Measurements from ENCODE around the gene RTP3. TPM values are rescaled to one million over a fixed set of nuclear protein-coding genes. Genes with fewer than 3 reads are reported as not detected.
A peak's percentile ranks its signal among the peaks of the same experiment; 100 is the strongest.

The RTP3 gene
- total RNA-seq, 1 experiment from 2014 or later, result not detected

DNA sequence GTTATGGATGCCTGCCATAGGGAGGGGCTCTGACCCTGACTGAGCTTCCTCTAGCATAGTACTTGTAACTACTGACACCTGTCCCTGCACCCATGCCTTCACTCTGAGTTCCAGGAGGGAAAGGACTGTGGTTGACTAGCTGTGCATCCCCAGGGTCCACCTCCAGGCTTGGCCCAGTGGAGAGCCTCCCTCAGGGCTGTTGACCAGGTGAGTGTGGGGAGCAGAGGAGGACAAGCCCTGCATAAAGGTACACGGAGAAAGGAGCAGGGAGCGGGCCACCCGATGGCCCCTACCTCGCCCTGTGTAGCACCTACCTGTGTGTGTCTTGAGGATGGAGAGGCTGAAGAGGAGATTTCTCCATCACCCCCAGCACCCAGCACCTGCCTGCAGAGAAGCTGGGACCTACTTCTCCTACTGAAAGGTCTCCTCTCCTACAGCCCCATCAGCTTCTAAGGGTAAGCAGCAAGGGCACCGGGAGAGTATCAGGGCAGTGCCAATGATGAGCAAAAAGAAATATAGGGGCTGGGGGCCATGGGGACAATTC, 26.3 kb upstream of the RTP3 start:
- Histone ChIP-seq H3K9me3 (0 out of 2 replicates have a peak, but pooled peaks cover 6% of the 10 kb centered on the region), H3K4me3 (ENCODE audit: low read depth, low read length) (no peak overlapping the region), H3K4me1 (no peaks in the 10 kb centered on the region), H3K36me3 (ENCODE audit: control insufficient read depth, insufficient read depth, low read length) (no peaks in the 10 kb centered on the region), H3K27me3 (replicated peaks; ENCODE audit: control insufficient read depth, insufficient read depth, low read length) (no peaks in the 10 kb centered on the region)
- Mint-ChIP-seq H3K27ac (ENCODE audit: unreplicated experiment) (peak overlapping the region; percentile 67), H3K27me3 (ENCODE audit: insufficient read depth, unreplicated experiment) (peaks cover 2% of the 10 kb centered on the region), H3K36me3 (ENCODE audit: insufficient read depth, unreplicated experiment) (no peaks in the 10 kb centered on the region), H3K4me3 (ENCODE audit: unreplicated experiment) (no peak overlapping the region), H3K4me1 (ENCODE audit: low read depth, unreplicated experiment) (no peaks in the 10 kb centered on the region), H3K9me3 (ENCODE audit: unreplicated experiment) (peaks cover 21% of the 10 kb centered on the region)
- POLR2A ChIA-PET, result no interaction called here
- intact Hi-C loops (cut with micrococcal nuclease; ENCODE audit: unreplicated experiment), result no loop called here
- CTCF ChIA-PET, result interaction anchor here (1.4 to 1.5 kb wide), 2 partner anchors 9 to 87 kb away, joined by 3 to 7 read pairs; no protein-coding TSS in a partner anchor
- TF ChIP-seq, protein P1, sequence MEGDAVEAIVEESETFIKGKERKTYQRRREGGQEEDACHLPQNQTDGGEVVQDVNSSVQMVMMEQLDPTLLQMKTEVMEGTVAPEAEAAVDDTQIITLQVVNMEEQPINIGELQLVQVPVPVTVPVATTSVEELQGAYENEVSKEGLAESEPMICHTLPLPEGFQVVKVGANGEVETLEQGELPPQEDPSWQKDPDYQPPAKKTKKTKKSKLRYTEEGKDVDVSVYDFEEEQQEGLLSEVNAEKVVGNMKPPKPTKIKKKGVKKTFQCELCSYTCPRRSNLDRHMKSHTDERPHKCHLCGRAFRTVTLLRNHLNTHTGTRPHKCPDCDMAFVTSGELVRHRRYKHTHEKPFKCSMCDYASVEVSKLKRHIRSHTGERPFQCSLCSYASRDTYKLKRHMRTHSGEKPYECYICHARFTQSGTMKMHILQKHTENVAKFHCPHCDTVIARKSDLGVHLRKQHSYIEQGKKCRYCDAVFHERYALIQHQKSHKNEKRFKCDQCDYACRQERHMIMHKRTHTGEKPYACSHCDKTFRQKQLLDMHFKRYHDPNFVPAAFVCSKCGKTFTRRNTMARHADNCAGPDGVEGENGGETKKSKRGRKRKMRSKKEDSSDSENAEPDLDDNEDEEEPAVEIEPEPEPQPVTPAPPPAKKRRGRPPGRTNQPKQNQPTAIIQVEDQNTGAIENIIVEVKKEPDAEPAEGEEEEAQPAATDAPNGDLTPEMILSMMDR (IDR thresholded peaks at IDR 0.05; ENCODE audit: insufficient read depth in 1 of 2, low read depth in 1 of 2, low read length in 1 of 2, severe bottlenecking in 1 of 2, unreplicated experiment in 1 of 2), result no peak
- no TSS peak for BruUV-seq (replicated peaks)
- no peak for DNase-seq

DNA sequence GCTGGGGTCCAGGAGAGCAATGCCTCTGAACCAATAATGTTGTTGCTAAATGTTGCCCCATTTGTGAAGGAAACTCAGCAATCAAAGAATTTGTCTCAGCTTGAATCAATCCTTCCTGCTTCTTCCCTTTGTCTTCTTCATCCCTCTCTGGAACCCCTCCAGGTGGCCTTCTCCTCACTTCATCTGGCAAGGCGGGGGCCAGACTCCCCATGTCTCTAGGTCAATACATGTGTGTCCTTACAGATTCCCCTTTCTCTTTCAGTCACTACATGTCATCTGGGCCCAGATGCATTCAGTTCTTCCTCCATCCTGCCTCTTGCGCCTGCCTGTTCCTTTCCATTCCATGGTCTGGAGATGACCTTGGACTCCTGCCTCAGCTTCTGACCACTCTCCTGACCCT, 25.0 kb upstream of the RTP3 start:
- no peaks in the 10 kb centered on the region for H3K27me3 ChIP-seq (replicated peaks; ENCODE audit: control insufficient read depth, insufficient read depth, low read length)
- H3K4me1 Mint-ChIP-seq (ENCODE audit: low read depth, unreplicated experiment), result no peaks in the 10 kb centered on the region
- H3K4me1 ChIP-seq, result no peaks in the 10 kb centered on the region
- no peak overlapping the region for H3K4me3 ChIP-seq (ENCODE audit: low read depth, low read length)
- H3K27ac Mint-ChIP-seq (ENCODE audit: unreplicated experiment), result no peak overlapping the region
- H3K9me3 Mint-ChIP-seq (ENCODE audit: unreplicated experiment), result peaks cover 21% of the 10 kb centered on the region
- 0 out of 2 replicates have a peak, but pooled peaks cover 6% of the 10 kb centered on the region for H3K9me3 ChIP-seq
- ChIA-PET POLR2A (no interaction called here), CTCF (no interaction called here)
- H3K4me3 Mint-ChIP-seq (ENCODE audit: unreplicated experiment), result no peak overlapping the region
- no TSS peak for BruUV-seq (replicated peaks)
- TF ChIP-seq, protein P1 (IDR thresholded peaks at IDR 0.05; ENCODE audit: insufficient read depth in 1 of 2, low read depth in 1 of 2, low read length in 1 of 2, severe bottlenecking in 1 of 2, unreplicated experiment in 1 of 2), result no peak
- intact Hi-C loops (cut with micrococcal nuclease; ENCODE audit: unreplicated experiment), result no loop called here
- no peak for DNase-seq
- no peaks in the 10 kb centered on the region for H3K36me3 Mint-ChIP-seq (ENCODE audit: insufficient read depth, unreplicated experiment)
- H3K27me3 Mint-ChIP-seq (ENCODE audit: insufficient read depth, unreplicated experiment), result peaks cover 2% of the 10 kb centered on the region
- H3K36me3 ChIP-seq (ENCODE audit: control insufficient read depth, insufficient read depth, low read length), result no peaks in the 10 kb centered on the region

DNA sequence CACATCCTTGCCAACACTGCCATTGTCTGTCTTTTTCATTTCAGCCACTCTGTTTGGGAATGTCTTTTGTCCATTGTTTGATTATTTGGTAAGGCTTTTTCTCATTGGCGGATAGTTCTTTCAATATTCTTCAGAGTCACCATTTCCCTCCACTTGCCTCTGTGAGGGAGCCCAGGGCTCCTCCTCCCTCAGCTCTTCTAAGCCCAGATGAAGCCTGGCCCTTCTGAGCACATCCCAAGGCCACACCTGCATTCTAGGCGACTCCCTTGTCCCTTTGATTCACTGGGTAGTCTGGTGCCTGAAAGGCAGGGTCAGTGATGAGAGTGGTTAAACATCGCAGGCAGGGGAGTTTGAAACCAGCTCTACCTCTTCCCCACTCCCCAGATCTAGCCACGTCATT, 20.6 kb upstream of the RTP3 start:
- ChIA-PET CTCF (no interaction called here), POLR2A (no interaction called here)
- TF ChIP-seq, protein P1 (IDR thresholded peaks at IDR 0.05; ENCODE audit: insufficient read depth in 1 of 2, low read depth in 1 of 2, low read length in 1 of 2, severe bottlenecking in 1 of 2, unreplicated experiment in 1 of 2), result no peak
- no peaks in the 10 kb centered on the region for H3K4me1 ChIP-seq
- no peak for DNase-seq
- Mint-ChIP-seq H3K4me1 (ENCODE audit: low read depth, unreplicated experiment) (no peaks in the 10 kb centered on the region), H3K9me3 (ENCODE audit: unreplicated experiment) (peaks cover 21% of the 10 kb centered on the region), H3K27ac (ENCODE audit: unreplicated experiment) (no peak overlapping the region), H3K27me3 (ENCODE audit: insufficient read depth, unreplicated experiment) (peaks cover 2% of the 10 kb centered on the region), H3K36me3 (ENCODE audit: insufficient read depth, unreplicated experiment) (no peaks in the 10 kb centered on the region), H3K4me3 (ENCODE audit: unreplicated experiment) (no peak overlapping the region)
- intact Hi-C loops (cut with micrococcal nuclease; ENCODE audit: unreplicated experiment), result no loop called here
- H3K4me3 ChIP-seq (ENCODE audit: low read depth, low read length), result no peak overlapping the region
- BruUV-seq (replicated peaks), result no TSS peak
- H3K27me3 ChIP-seq (replicated peaks; ENCODE audit: control insufficient read depth, insufficient read depth, low read length), result no peaks in the 10 kb centered on the region
- H3K36me3 ChIP-seq (ENCODE audit: control insufficient read depth, insufficient read depth, low read length), result no peaks in the 10 kb centered on the region
- 0 out of 2 replicates have a peak, but pooled peaks cover 6% of the 10 kb centered on the region for H3K9me3 ChIP-seq

Data from Caco-2 (cell line).